HTERT RPE-1 (cell line): ENCODE measurements around the gene HCK.

Experiments used
- in situ Hi-C: fragments of 300-500 bp; cut with MboI; formaldehyde crosslinking; loops from 4 replicates; pipeline ENCODE4 v1.14.3; 2020; ENCODE audit warnings: low sequenced_read_pairs

The HCK gene

GRCh38 chr20:32057656-32058184 is 5.7 kb downstream of the HCK start:
- in situ Hi-C loops, result no loop called here

- in situ Hi-C loops, result no loop called here
Observed at GRCh38 chr20:32059189-32059588, 7.1 kb downstream of the HCK start.

GRCh38 chr20:32062776-32063170 is 10.7 kb downstream of the HCK start:
- in situ Hi-C loops, result no loop called here

GRCh38 chr20:32063695-32064094 is 11.7 kb downstream of the HCK start:
- in situ Hi-C loops, result no loop called here

GRCh38 chr20:32064667-32065066 is 12.6 kb downstream of the HCK start:
- in situ Hi-C loops, result no loop called here

- in situ Hi-C loops, result no loop called here
Observed at GRCh38 chr20:32067234-32067821, 15.3 kb downstream of the HCK start.

- in situ Hi-C loops, result no loop called here
Observed at GRCh38 chr20:32068174-32068573, 16.1 kb downstream of the HCK start.

GRCh38 chr20:32069711-32070110 is 17.7 kb downstream of the HCK start:
- in situ Hi-C loops, result no loop called here

- in situ Hi-C loops, result no loop called here
Observed at GRCh38 chr20:32070282-32070681, 18.2 kb downstream of the HCK start.

GRCh38 chr20:32070690-32071213 is 18.7 kb downstream of the HCK start:
- in situ Hi-C loops, result no loop called here

GRCh38 chr20:32071395-32072167 is 19.5 kb downstream of the HCK start:
- in situ Hi-C loops, result no loop called here

- in situ Hi-C loops, result no loop called here
Observed at GRCh38 chr20:32072168-32072750, 20.2 kb downstream of the HCK start.

GRCh38 chr20:32075534-32075933 is 23.5 kb downstream of the HCK start:
- in situ Hi-C loops, result no loop called here

- in situ Hi-C loops, result no loop called here
Observed at GRCh38 chr20:32077190-32077589, 25.1 kb downstream of the HCK start.

- in situ Hi-C loops, result no loop called here
Observed at GRCh38 chr20:32078322-32078721, 26.3 kb downstream of the HCK start.

GRCh38 chr20:32078791-32079190 is 26.7 kb downstream of the HCK start:
- in situ Hi-C loops, result no loop called here

- in situ Hi-C loops, result no loop called here
Observed at GRCh38 chr20:32079655-32080109, 27.6 kb downstream of the HCK start.

- in situ Hi-C loops, result no loop called here
Observed at GRCh38 chr20:32080783-32081182, 28.7 kb downstream of the HCK start.

GRCh38 chr20:32083469-32083868 is 31.4 kb downstream of the HCK start:
- in situ Hi-C loops, result no loop called here

GRCh38 chr20:32087070-32087469 is 35.0 kb downstream of the HCK start:
- in situ Hi-C loops, result no loop called here

GRCh38 chr20:32088759-32089158 is 36.7 kb downstream of the HCK start:
- in situ Hi-C loops, result no loop called here
